Heart left ventricle (tissue), 16 donors: Measurements from ENCODE around the gene KCNK17. TPM values are rescaled to one million over a fixed set of nuclear protein-coding genes. Genes with fewer than 3 reads are reported as not detected.

Experiments
- ATAC-seq, 4 donors: fragments of 200-7000 bp; cut with Tn5 transposase; one replicate each; pipeline ENCODE4 v1.9.1; 2020 to 2022; ENCODE audit warnings: moderate library complexity in 4 of 4, mild to moderate bottlenecking in 3 of 4, moderate number of reproducible peaks in 1 of 4
- DNase-seq, 5 donors: peaks; one replicate each; pipeline ENCODE4 v3.0.0-alpha.2; 2020
- H3K27ac ChIP-seq, 12 donors: fragments of 200-600 bp; sonication (generic) in 4 of 12; one replicate each; pipeline versions ENCODE4 v1.5.0 to v1.8.0; 2016 to 2022; ENCODE audit warnings: mild to moderate bottlenecking in 2 of 12
- H3K27me3 ChIP-seq, 9 donors: fragments of 200-600 bp; sonication (generic) in 2 of 9; one replicate each; pipeline versions ENCODE4 v1.5.1 to v1.8.0; 2016 to 2022; ENCODE audit warnings: mild to moderate bottlenecking in 3 of 9
- H3K36me3 ChIP-seq, 9 donors: fragments of 200-600 bp; sonication (generic) in 2 of 9; one replicate each; pipeline versions ENCODE4 v1.5.0 to v1.8.0; 2018 to 2022; ENCODE audit warnings: mild to moderate bottlenecking in 2 of 9
- H3K4me1 ChIP-seq, 12 donors: fragments of 200-600 bp; sonication (generic) in 4 of 12; one replicate each; pipeline versions ENCODE4 v1.5.0 to v1.8.0; 2016 to 2022; ENCODE audit warnings: mild to moderate bottlenecking in 3 of 12
- H3K4me3 ChIP-seq, 12 donors: fragments of 200-600 bp; sonication (generic) in 4 of 12; one replicate each; pipeline versions ENCODE4 v1.5.0 to v1.8.0; 2017 to 2022; ENCODE audit warnings: mild to moderate bottlenecking in 9 of 12, moderate library complexity in 4 of 12
- H3K9me3 ChIP-seq, 12 donors: fragments of 200-600 bp; sonication (generic) in 4 of 12; one replicate each; pipeline versions ENCODE4 v1.5.0 to v1.8.0; 2016 to 2022; ENCODE audit warnings: mild to moderate bottlenecking in 1 of 12
- CTCF ChIP-seq, 12 donors: fragments of 200-600 bp; sonication (generic) in 4 of 12; IDR thresholded peaks; one replicate each; pipeline versions ENCODE4 v1.5.0 to v1.8.0; 2018 to 2022; ENCODE audit warnings: antibody characterized with exemption in 12 of 12, mild to moderate bottlenecking in 5 of 12
- POLR2A ChIP-seq, 2 donors: fragments of 450-650 bp; IDR thresholded peaks; one replicate each; pipeline ENCODE4 v1.6.1; 2017; ENCODE audit warnings: antibody characterized with exemption in 2 of 2, mild to moderate bottlenecking in 2 of 2, moderate library complexity in 2 of 2
- WGBS, 4 donors: extraction: QIAGEN DNeasy Blood & Tissue Kit in 2 of 4; methylation state at CpG; one replicate each; pipeline versions ENCODE4 v1.1.5 to v1.1.7; 2013 to 2018; 5-methylcytosine and 5-hydroxymethylcytosine counted together
- intact Hi-C, 10 donors: fragments of 100-400 bp; cut with DNase I; formaldehyde crosslinking; loops; one replicate each; pipeline versions ENCODE4 v1.11.1 to v1.14.2; 2022
- polyA plus RNA-seq, 2 donors: library from polyadenylated mRNA; stranded (reverse); fragments of 200-250 nt; gene quantifications; one replicate each; pipeline ENCODE4 v1.2.3, GENCODE V29; 2013
- total RNA-seq, 9 donors: library from RNA; depleted of rRNA in 2 of 9; stranded (reverse); fragments of >200 nt in 2 of 9; fragmentation: NEBNext Ultra II Directional in 3 of 9; extraction: Animal tissue kit (Norgen Biotek cat#: 25700) in 3 of 9; gene quantifications; one replicate each; pipeline versions ENCODE4 v1.1.0 to v1.2.4, GENCODE V29; 2016 to 2023
- donor health status: ischemic (EF 13 %, LVEDD 7.1; RV severe dilation, severe dysfunction).
- donor health status: healthy with polysubstance abuse.
- donor health status: DM: no; HTN: yes; CAD: no.
- donor health status: DM: no; HTN: no; CAD: no.
- donor health status: ischemic (EF 25% LVEDD 6.9; RV normal size, moderate dysfunction).
- donor health status: ischemic (EF 25% LVEDD 5.7; RV mildly dilated, moderate dysfunction).
- donor health status: healthy.
- donor health status: DM: yes; HTN: yes; CAD: no.
- donor health status: ischemic (EF 35%, LVEDD 5.7; RV mildly dilated, moderate dysfunction).
- donor health status: nonischemic (EF 11% LVEDD 7.7; RV severe dilation, severe dysfunction).
- donor health status: DM: yes; HTN: yes; CAD: no.
- donor health status: PGD.
- donor health status: ischemic (EF 29% LVEDD 5.4; RV normal size, mild dysfunction).
- donor health status: nonischemic (EF 23%, LVEDD 6.1; RV moderate dilation, normal function).

Gene KCNK17
- total and polyA plus RNA-seq, 11 donors = 0.06 to 0.36 (median 0.22) TPM; not detected in 5

- peaks cover 0 to 18% (median 0%) of the 10 kb centered on the region in 9 donors for H3K27me3 ChIP-seq
- intact Hi-C loops = no loop called here
- H3K9me3 ChIP-seq = no peaks in the 10 kb centered on the region
Observed at GRCh38 chr6:39295611-39296011, 18.6 kb downstream of the KCNK17 start.

GRCh38 chr6:39294899-39295298, 19.3 kb downstream of the KCNK17 start:
- H3K9me3 ChIP-seq = no peaks in the 10 kb centered on the region
- WGBS, 4 donors = 58 to 66% (median 60%) methylated on average over 1 of the region's 1 CpG
- H3K4me3 ChIP-seq = no peak overlapping the region
- intact Hi-C loops = no loop called here
- ATAC-seq (no peak), DNase-seq (no peak)
- peaks cover 0 to 17% (median 1%) of the 10 kb centered on the region in 12 donors for H3K4me1 ChIP-seq
- TF ChIP-seq CTCF (IDR thresholded peaks at IDR 0.05) (no peak), POLR2A (IDR thresholded peaks at IDR 0.05) (no peak)
- peaks cover 0 to 14% (median 0%) of the 10 kb centered on the region in 9 donors for H3K27me3 ChIP-seq
- no peaks in the 10 kb centered on the region for H3K36me3 ChIP-seq
- H3K27ac ChIP-seq = no peak overlapping the region

More at GRCh38 chr6:39295611-39296011, 18.6 kb downstream of the KCNK17 start:
- Histone ChIP-seq H3K27ac (no peak overlapping the region), H3K4me1 (peaks cover 0 to 17% (median 1%) of the 10 kb centered on the region in 12 donors), H3K4me3 (no peak overlapping the region), H3K36me3 (no peaks in the 10 kb centered on the region)
- ATAC-seq (peak in 3 of 4 donors; percentile 14 to 38 (median 24)), DNase-seq (peak in 1 of 5 donors; percentile 50)
- 63 to 79% (median 73%) methylated on average over 5 of the region's 5 CpGs for WGBS, 4 donors
- TF ChIP-seq POLR2A (IDR thresholded peaks at IDR 0.05) (no peak), CTCF (IDR thresholded peaks at IDR 0.05) (no peak)

- H3K9me3 ChIP-seq = no peaks in the 10 kb centered on the region
- no peaks in the 10 kb centered on the region for H3K36me3 ChIP-seq
- ATAC-seq (no peak), DNase-seq (no peak)
- TF ChIP-seq POLR2A (IDR thresholded peaks at IDR 0.05) (no peak), CTCF (IDR thresholded peaks at IDR 0.05) (no peak)
- H3K4me3 ChIP-seq = no peak overlapping the region
- H3K27me3 ChIP-seq = peaks cover 0 to 12% (median 0%) of the 10 kb centered on the region in 9 donors
- WGBS, 4 donors = 60 to 69% (median 64%) methylated on average over 5 of the region's 5 CpGs
- H3K27ac ChIP-seq = no peak overlapping the region
- intact Hi-C loops = no loop called here
- H3K4me1 ChIP-seq = peaks cover 0 to 17% (median 4%) of the 10 kb centered on the region in 12 donors
Observed at GRCh38 chr6:39294133-39294532, 20.1 kb downstream of the KCNK17 start.

GRCh38 chr6:39292637-39293036, 21.6 kb downstream of the KCNK17 start:
- Histone ChIP-seq H3K27me3 (peaks cover 0 to 12% (median 0%) of the 10 kb centered on the region in 9 donors), H3K27ac (no peak overlapping the region), H3K36me3 (no peaks in the 10 kb centered on the region), H3K9me3 (no peaks in the 10 kb centered on the region), H3K4me1 (peaks cover 0 to 17% (median 4%) of the 10 kb centered on the region in 12 donors), H3K4me3 (no peak overlapping the region)
- intact Hi-C loops = no loop called here
- no peak for ATAC-seq
- no peak for DNase-seq
- WGBS, 4 donors = 87 to 90% (median 88%) methylated on average over 6 of the region's 6 CpGs
- no peak for TF ChIP-seq CTCF (IDR thresholded peaks at IDR 0.05)
